K562 treated with DMSO at 1 percent for 12 hours (cell line): ENCODE results near the gene OR2T1. TPM values are rescaled to one million over a fixed set of nuclear protein-coding genes. Genes with fewer than 3 reads are reported as not detected.

ENCODE experiments used
- total RNA-seq: library from RNA; unstranded; fragments of 300-600 nt; gene quantifications from 2 replicates; pipeline ENCODE4 v1.2.3, GENCODE V29; 2022; ENCODE audit not compliant: insufficient read depth

Gene OR2T1
- total RNA-seq: not detected in 2 replicates

DNA sequence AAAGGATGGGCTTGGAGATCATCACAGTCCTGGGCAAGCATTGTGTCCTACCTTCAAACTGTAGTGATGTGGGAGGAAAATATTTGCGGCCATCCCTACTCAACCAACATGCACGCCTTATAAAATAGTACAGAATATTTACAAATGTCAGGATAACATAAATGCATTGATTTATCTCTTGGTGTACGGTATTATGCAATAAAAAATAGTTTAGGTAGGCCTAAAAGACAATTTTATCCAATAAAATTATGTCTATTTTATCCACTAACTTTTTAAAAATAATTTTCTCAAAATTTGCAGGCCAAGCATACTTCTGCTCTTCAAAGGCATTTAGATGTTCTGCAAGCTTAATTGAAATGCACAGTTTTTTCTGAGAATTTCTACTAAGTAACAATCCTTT is at the start of gene OR2T1:
Gene OR2T1, plus strand, starts transcription at position 301 of the 400 bp plus-strand sequence. CDS start 3,100 bp downstream, outside the sequence.

GRCh38 chr1:248361121-248361715 is 41.6 kb upstream of the OR2T1 start, which contains the start of gene OR2T4:
OR2T4 (plus strand) TSS chr1:248361665; CDS start chr1:248361665, 0 bp downstream.

GRCh38 chr1:248375446-248375845 is 27.4 kb upstream of the OR2T1 start, which contains the start of gene OR2T6:
OR2T6 (plus strand) TSS chr1:248375746; CDS start chr1:248387609, 11,863 bp downstream.

DNA sequence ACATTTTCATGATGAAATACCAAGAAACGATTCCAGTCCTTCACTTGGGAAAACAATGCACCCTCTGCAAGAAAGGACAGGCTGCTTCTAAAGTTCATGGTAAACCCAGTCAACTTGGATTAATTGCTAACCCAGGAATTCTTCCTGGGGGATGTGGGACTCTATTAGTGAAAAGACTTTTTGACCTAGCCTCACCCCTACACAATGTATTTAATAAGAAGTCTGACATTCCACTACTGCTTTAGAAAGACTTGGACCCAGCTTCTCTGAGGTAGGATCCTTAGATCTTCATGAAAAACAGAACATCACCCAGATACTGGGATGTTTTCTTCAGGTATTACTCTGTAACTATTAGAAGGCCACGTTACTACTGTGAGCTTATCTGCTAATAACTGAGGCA is 42.6 kb downstream of the OR2T1 start, which contains the start of gene OR2T2:
Gene OR2T2, plus strand, starts transcription at position 239 of the 400 bp plus-strand sequence. CDS start 7,161 bp downstream, outside the sequence.

Other genes starting within 250 kb of the OR2T1 start
- not detected in 2 replicates for gene OR2M2, start 228.2 kb upstream of the OR2T1 start, total RNA-seq
- gene OR2M3, start 205.8 kb upstream of the OR2T1 start, total RNA-seq: not detected in 2 replicates
- not detected in 2 replicates for gene OR2M4, start 171.6 kb upstream of the OR2T1 start, total RNA-seq
- gene OR2T33, start 125.1 kb upstream of the OR2T1 start, total RNA-seq: not detected in 2 replicates
- not detected in 2 replicates for gene OR2T12, start 99.6 kb upstream of the OR2T1 start, total RNA-seq
- not detected in 2 replicates for gene OR2M7, start 78.5 kb upstream of the OR2T1 start, total RNA-seq
- gene OR14C36, start 54.3 kb upstream of the OR2T1 start, total RNA-seq: not detected in 2 replicates
- gene OR2T4, start 41.4 kb upstream of the OR2T1 start, total RNA-seq: not detected in 2 replicates
- not detected in 2 replicates for gene OR2T6, start 27.3 kb upstream of the OR2T1 start, total RNA-seq
- gene OR2T2, start 42.6 kb downstream of the OR2T1 start, total RNA-seq: not detected in 2 replicates
- gene OR2T3, start 70.3 kb downstream of the OR2T1 start, total RNA-seq: not detected in 2 replicates
- gene OR2T5, start 85.5 kb downstream of the OR2T1 start, total RNA-seq: not detected in 2 replicates
- not detected in 2 replicates for gene OR2G6, start 105.0 kb downstream of the OR2T1 start, total RNA-seq
- gene OR2T29, start 159.7 kb downstream of the OR2T1 start, total RNA-seq: not detected in 2 replicates
- not detected in 2 replicates for gene OR2T34, start 171.7 kb downstream of the OR2T1 start, total RNA-seq
- not detected in 2 replicates for gene OR2T10, start 194.7 kb downstream of the OR2T1 start, total RNA-seq
- not detected in 2 replicates for gene OR2T11, start 232.0 kb downstream of the OR2T1 start, total RNA-seq
- gene OR2T35, start 242.2 kb downstream of the OR2T1 start, total RNA-seq: not detected in 2 replicates